Panc1 (cell line): Measurements from ENCODE around the gene RALGPS2. TPM values are rescaled to one million over a fixed set of nuclear protein-coding genes. Genes with fewer than 3 reads are reported as not detected.

ENCODE experiments used
- ATAC-seq: fragments of 200-7000 bp; cut with Tn5 transposase; 2 replicates; pipeline ENCODE4 v1.9.1; 2020; ENCODE audit warnings: mild to moderate bottlenecking, moderate library complexity
- BruUV-seq: library from RNA; stranded (reverse); fragments of 400-500 nt; replicated peaks from 2 replicates; lab custom pipeline; 2021; lab: Mats Ljungman, UMichigan
- CTCF ChIA-PET: fragments of 300-600 bp; sonication (Branson Sonifier 250); formaldehyde crosslinking; loops from one replicate; lab custom pipeline; 2022; ENCODE audit warnings: antibody characterized with exemption; lab: Charles Lee
- POLR2A ChIA-PET: fragments of 300-600 bp; sonication (Branson Sonifier 250); formaldehyde crosslinking; loops from one replicate; lab custom pipeline; 2022; ENCODE audit warnings: antibody characterized with exemption; lab: Charles Lee
- DNase-seq: peaks from one replicate; pipeline ENCODE4 v3.0.0-alpha.2; 2010; ENCODE audit warnings: low read depth, low spot score
- H3K27ac ChIP-seq: 2 replicates; pipeline ENCODE4 v1.5.1; 2011; ENCODE audit warnings: mild to moderate bottlenecking, low read length, inconsistent platforms
- H3K27me3 ChIP-seq: fragments of 200-500 bp; sonication (Bioruptor generic); 2 replicates; pipeline ENCODE4 v1.6.0; 2014; ENCODE audit warnings: low read length, inconsistent platforms; ENCODE audit not compliant: control insufficient read depth, insufficient read depth
- H3K36me3 ChIP-seq: fragments of 200-500 bp; sonication (Bioruptor generic); 2 replicates; pipeline ENCODE4 v1.5.1; 2014; ENCODE audit warnings: inconsistent platforms, mild to moderate bottlenecking, low read length, moderate library complexity; ENCODE audit not compliant: control insufficient read depth, insufficient read depth
- H3K4me1 ChIP-seq: 2 replicates; pipeline ENCODE4 v1.5.1; 2011; ENCODE audit warnings: inconsistent platforms, mild to moderate bottlenecking, low read length, moderate library complexity; ENCODE audit not compliant: control insufficient read depth, insufficient read depth
- H3K4me3 ChIP-seq, 2 experiments: 2 replicates each; pipeline ENCODE4 v1.5.1; 2011 to 2012; ENCODE audit warnings: low read depth in 2 of 2, low read length in 2 of 2, mild to moderate bottlenecking in 2 of 2, inconsistent platforms in 1 of 2, moderate library complexity in 1 of 2
- H3K9me3 ChIP-seq: fragments of 200-500 bp; sonication (Bioruptor generic); 2 replicates; pipeline ENCODE4 v1.5.1; 2014; ENCODE audit warnings: low read depth, mild to moderate bottlenecking, inconsistent platforms, low read length, moderate library complexity; ENCODE audit not compliant: control insufficient read depth, insufficient read depth
- CTCF ChIP-seq: fragments of 450-650 bp; IDR thresholded peaks from 2 replicates; pipeline ENCODE4 v1.5.1; 2017; ENCODE audit warnings: mild to moderate bottlenecking
- POLR2AphosphoS5 ChIP-seq: IDR thresholded peaks from 2 replicates; pipeline ENCODE4 v1.6.1; 2012; ENCODE audit warnings: mild to moderate bottlenecking, low read depth, low read length, moderate library complexity
- REST ChIP-seq, 2 experiments: IDR thresholded peaks; 2 replicates each; pipeline ENCODE4 v1.6.1; 2011 to 2012; ENCODE audit warnings: low read depth in 2 of 2, control low read depth in 1 of 2, low read length in 1 of 2, mild to moderate bottlenecking in 1 of 2, moderate library complexity in 1 of 2; ENCODE audit not compliant: insufficient read depth in 1 of 2
- SIN3A ChIP-seq: IDR thresholded peaks from 2 replicates; pipeline ENCODE4 v1.6.1; 2012; ENCODE audit warnings: low read depth, mild to moderate bottlenecking, low read length, moderate library complexity, borderline replicate concordance; ENCODE audit not compliant: insufficient read depth
- TCF7L2 ChIP-seq: IDR thresholded peaks from 2 replicates; pipeline ENCODE4 v1.6.1; 2011; ENCODE audit warnings: mild to moderate bottlenecking, low read depth, low read length, inconsistent platforms
- in situ Hi-C: cut with HindIII; loops from 2 replicates; pipeline ENCODE4 v1.10.0; 2016; ENCODE audit warnings: low sequenced_read_pairs, low pct_unique_long_range_greater_than_20kb
- intact Hi-C: fragments of 100-400 bp; cut with micrococcal nuclease; formaldehyde crosslinking; loops from one replicate; pipeline ENCODE4 v1.10.0; 2022; ENCODE audit not compliant: unreplicated experiment
- total RNA-seq: library from RNA; stranded (reverse); gene quantifications from one replicate; pipeline ENCODE4 v1.2.1, GENCODE V29; 2021; ENCODE audit not compliant: unreplicated experiment

RALGPS2 gene
- total RNA-seq, 1 experiment from 2014 or later = 5.4 TPM

- Histone ChIP-seq H3K36me3 (no peaks in the 10 kb centered on the region), H3K9me3 (no peaks in the 10 kb centered on the region), H3K4me1 (no peaks in the 10 kb centered on the region), H3K27ac (no peak overlapping the region), H3K4me3 (no peak overlapping the region), H3K27me3 (peaks cover 3% of the 10 kb centered on the region; the same call in 1 of the 2 replicates)
- in situ Hi-C loops (no loop called here), intact Hi-C loops (no loop called here)
- ChIA-PET CTCF (no interaction called here), POLR2A (no interaction called here)
- DNase-seq = no peak
- BruUV-seq = no TSS peak
- no peak for TF ChIP-seq SIN3A
- no peak for TF ChIP-seq TCF7L2
- TF ChIP-seq CTCF = no peak
- ATAC-seq = no peak
Measured at GRCh38 chr1:178927003-178927402, 202.0 kb downstream of the RALGPS2 start.

GRCh38 chr1:178928041-178928440, 203.0 kb downstream of the RALGPS2 start:
- ChIA-PET POLR2A (no interaction called here), CTCF (no interaction called here)
- DNase-seq = no peak
- Histone ChIP-seq H3K9me3 (no peaks in the 10 kb centered on the region), H3K27ac (no peak overlapping the region), H3K4me3 (no peak overlapping the region), H3K27me3 (no peaks in the 10 kb centered on the region), H3K36me3 (no peaks in the 10 kb centered on the region), H3K4me1 (no peaks in the 10 kb centered on the region)
- no TSS peak for BruUV-seq
- in situ Hi-C loops (no loop called here), intact Hi-C loops (no loop called here)
- no peak for ATAC-seq
- TF ChIP-seq REST (IDR thresholded peaks at IDR 0.05; ENCODE audit: insufficient read depth in 1 of 2, low read depth in 2 of 2, low read length in 1 of 2) (no peak), POLR2AphosphoS5 (no peak), SIN3A (no peak), TCF7L2 (no peak), CTCF (no peak)
